HEK293 (cell line): Measurements from ENCODE around the gene UNC80.

Experiments used
- KLF7 ChIP-seq: fragments of 450-650 bp; formaldehyde crosslinking; IDR thresholded peaks from 2 replicates; pipeline ENCODE4 v1.5.1; 2016; ENCODE audit warnings: missing biosample characterization, missing genetic modification characterization, borderline replicate concordance
- ZNF133 ChIP-seq: fragments of 450-650 bp; formaldehyde crosslinking; IDR thresholded peaks from 2 replicates; pipeline ENCODE4 v1.5.1; 2016; ENCODE audit warnings: missing biosample characterization, missing genetic modification characterization
- ZNF501 ChIP-seq: fragments of 450-650 bp; formaldehyde crosslinking; IDR thresholded peaks from 2 replicates; pipeline ENCODE4 v1.5.1; 2016; ENCODE audit warnings: missing biosample characterization, missing genetic modification characterization
- ZNF561 ChIP-seq: fragments of 450-650 bp; IDR thresholded peaks from 2 replicates; pipeline ENCODE4 v1.5.1; 2018; ENCODE audit warnings: missing biosample characterization, missing genetic modification characterization, borderline replicate concordance
- TF ChIP-seq, protein P1 (sequence below): fragments of 450-650 bp; formaldehyde crosslinking; IDR thresholded peaks from 2 replicates; pipeline ENCODE4 v1.5.1; 2016; ENCODE audit warnings: missing biosample characterization, missing genetic modification characterization

- TF ChIP-seq ZNF561 (tag by site-specific recombination) (no peak), KLF7 (tag by site-specific recombination) (no peak), ZNF133 (tag by site-specific recombination) (no peak), ZNF501 (tag by site-specific recombination) (no peak)
- TF ChIP-seq, protein P1, sequence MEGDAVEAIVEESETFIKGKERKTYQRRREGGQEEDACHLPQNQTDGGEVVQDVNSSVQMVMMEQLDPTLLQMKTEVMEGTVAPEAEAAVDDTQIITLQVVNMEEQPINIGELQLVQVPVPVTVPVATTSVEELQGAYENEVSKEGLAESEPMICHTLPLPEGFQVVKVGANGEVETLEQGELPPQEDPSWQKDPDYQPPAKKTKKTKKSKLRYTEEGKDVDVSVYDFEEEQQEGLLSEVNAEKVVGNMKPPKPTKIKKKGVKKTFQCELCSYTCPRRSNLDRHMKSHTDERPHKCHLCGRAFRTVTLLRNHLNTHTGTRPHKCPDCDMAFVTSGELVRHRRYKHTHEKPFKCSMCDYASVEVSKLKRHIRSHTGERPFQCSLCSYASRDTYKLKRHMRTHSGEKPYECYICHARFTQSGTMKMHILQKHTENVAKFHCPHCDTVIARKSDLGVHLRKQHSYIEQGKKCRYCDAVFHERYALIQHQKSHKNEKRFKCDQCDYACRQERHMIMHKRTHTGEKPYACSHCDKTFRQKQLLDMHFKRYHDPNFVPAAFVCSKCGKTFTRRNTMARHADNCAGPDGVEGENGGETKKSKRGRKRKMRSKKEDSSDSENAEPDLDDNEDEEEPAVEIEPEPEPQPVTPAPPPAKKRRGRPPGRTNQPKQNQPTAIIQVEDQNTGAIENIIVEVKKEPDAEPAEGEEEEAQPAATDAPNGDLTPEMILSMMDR (tag by site-specific recombination) = no peak
These were observed 238.3 kb downstream of the UNC80 start for GRCh38 chr2:210009896-210010295.
